ENCODE results near the gene B3GNT5. TPM values are rescaled to one million over a fixed set of nuclear protein-coding genes. Genes with fewer than 3 reads are reported as not detected.

B3GNT5 gene
- total and polyA plus RNA-seq, 9 of the 15 experiments (the other 6 are each of a cell fraction or from before 2014, with no cell fraction given), result 8.8 to 23.8 (median 14.4) TPM

GRCh38 chr3:183299976-183300375 lies 46.9 kb downstream of the B3GNT5 start:
- WGBS (ENCODE audit: insufficient coverage, low coverage, missing lambda C conversion rate), result 67% methylated on average over 4 of the region's 4 CpGs
- CTCF ChIA-PET (ENCODE audit: low intra/inter-chr PET ratio), result no interaction called here
- H2AFZ ChIP-seq (ENCODE audit: low read depth, low read length), result no peak overlapping the region
- no peak for ATAC-seq
- no peak for FAIRE-seq
- H3K27me3 ChIP-seq (ENCODE audit: control insufficient read depth in 2 of 2, insufficient read depth in 2 of 2, low read length in 2 of 2), result no peaks in the 10 kb centered on the region
- no peak overlapping the region for H3K4me2 ChIP-seq (ENCODE audit: insufficient read depth, low read length)
- H3K9ac ChIP-seq (ENCODE audit: insufficient read depth in 1 of 2, low read depth in 2 of 2, low read length in 2 of 2), result no peak overlapping the region
- no peaks in the 10 kb centered on the region for H3K79me2 ChIP-seq (ENCODE audit: control insufficient read depth, insufficient read depth, low read length)
- H4K20me1 ChIP-seq (replicated peaks; ENCODE audit: control insufficient read depth, insufficient read depth, low read length), result no peaks in the 10 kb centered on the region
- no peak overlapping the region for H3K4me3 ChIP-seq
- BruUV-seq (replicated peaks), result no TSS peak
- peaks cover 16% of the 10 kb centered on the region; the same call in 2 of the 3 replicates for H3K36me3 ChIP-seq (ENCODE audit: control insufficient read depth, insufficient read depth, low read length)
- no peak overlapping the region for H3K27ac ChIP-seq (ENCODE audit: extremely low read depth, low read depth, low read length)
- intact Hi-C loops (cut with micrococcal nuclease) (no loop called here), in situ Hi-C loops (cut with MboI) (no loop called here)
- no peak for DNase-seq (ENCODE audit: extremely low read depth in 1 of 4, low spot score in 3 of 4)
- peaks cover 6 to 8% of the 10 kb centered on the region in 2 experiments; a peak in 2 of 5 replicates for H3K4me1 ChIP-seq (replicated peaks in 1 of 2; ENCODE audit: control insufficient read depth in 2 of 2, insufficient read depth in 2 of 2, low read length in 2 of 2)
- no peaks in the 10 kb centered on the region for H3K9me3 ChIP-seq (replicated peaks; ENCODE audit: control insufficient read depth, insufficient read depth, low read depth, low read length)
- POLR2A ChIA-PET, result interaction anchor here (1.9 to 2.0 kb wide), 2 partner anchors 10 to 12 kb away, joined by 9 to 15 read pairs; no protein-coding TSS in a partner anchor
- H3K9me1 ChIP-seq (ENCODE audit: control insufficient read depth, insufficient read depth, low read length), result no peaks in the 10 kb centered on the region
- TF ChIP-seq TCFL5 (CRISPR knock-in tag; conservative IDR thresholded peaks at IDR 0.05) (no peak), MCM3 (IDR thresholded peaks at IDR 0.05) (no peak), BMI1 (IDR thresholded peaks at IDR 0.05; ENCODE audit: low read length) (no peak), ZC3H8 (IDR thresholded peaks at IDR 0.05) (no peak), ATF1 (CRISPR knock-in tag; IDR thresholded peaks at IDR 0.05) (no peak), ATF1 (tag; IDR thresholded peaks at IDR 0.05) (no peak), ZNF511 (CRISPR knock-in tag; IDR thresholded peaks at IDR 0.05) (no peak), NUFIP1 (IDR thresholded peaks at IDR 0.05; ENCODE audit: partially characterized antibody) (no peak), ARID1B (IDR thresholded peaks at IDR 0.05) (no peak), ZBTB34 (CRISPR knock-in tag; IDR thresholded peaks at IDR 0.05) (no peak), TCF7L2 (IDR thresholded peaks at IDR 0.05; ENCODE audit: low read depth, low read length) (no peak), STAT6 (CRISPR knock-in tag; IDR thresholded peaks at IDR 0.05) (no peak), KHSRP (IDR thresholded peaks at IDR 0.05) (no peak), KLF1 (tag; IDR thresholded peaks at IDR 0.05) (no peak), NFIC (IDR thresholded peaks at IDR 0.05) (no peak), STAG1 (CRISPR knock-in tag; IDR thresholded peaks at IDR 0.05; ENCODE audit: borderline replicate concordance) (no peak), PTBP1 (IDR thresholded peaks at IDR 0.05; ENCODE audit: low read depth, low read length) (no peak)
- TF ChIP-seq, protein P1, sequence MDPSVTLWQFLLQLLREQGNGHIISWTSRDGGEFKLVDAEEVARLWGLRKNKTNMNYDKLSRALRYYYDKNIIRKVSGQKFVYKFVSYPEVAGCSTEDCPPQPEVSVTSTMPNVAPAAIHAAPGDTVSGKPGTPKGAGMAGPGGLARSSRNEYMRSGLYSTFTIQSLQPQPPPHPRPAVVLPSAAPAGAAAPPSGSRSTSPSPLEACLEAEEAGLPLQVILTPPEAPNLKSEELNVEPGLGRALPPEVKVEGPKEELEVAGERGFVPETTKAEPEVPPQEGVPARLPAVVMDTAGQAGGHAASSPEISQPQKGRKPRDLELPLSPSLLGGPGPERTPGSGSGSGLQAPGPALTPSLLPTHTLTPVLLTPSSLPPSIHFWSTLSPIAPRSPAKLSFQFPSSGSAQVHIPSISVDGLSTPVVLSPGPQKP (CRISPR knock-in tag; IDR thresholded peaks at IDR 0.05), result no peak
- TF ChIP-seq, protein P2, sequence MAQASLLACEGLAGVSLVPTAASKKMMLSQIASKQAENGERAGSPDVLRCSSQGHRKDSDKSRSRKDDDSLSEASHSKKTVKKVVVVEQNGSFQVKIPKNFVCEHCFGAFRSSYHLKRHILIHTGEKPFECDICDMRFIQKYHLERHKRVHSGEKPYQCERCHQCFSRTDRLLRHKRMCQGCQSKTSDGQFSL (CRISPR knock-in tag; IDR thresholded peaks at IDR 0.05), result no peak
- TF ChIP-seq, protein P2 (tag; IDR thresholded peaks at IDR 0.05), result no peak
